K562 (cell line): ENCODE measurements around the gene DCLK2. TPM values are rescaled to one million over a fixed set of nuclear protein-coding genes. Genes with fewer than 3 reads are reported as not detected.

Source experiments
- ATAC-seq: fragments of 200-7000 bp; cut with Tn5 transposase; 3 replicates; pipeline ENCODE4 v1.9.1; 2020; ENCODE audit warnings: moderate library complexity
- BruUV-seq: library from RNA; stranded (reverse); fragments of 400-500 nt; replicated peaks from 2 replicates; lab custom pipeline; 2021; lab: Mats Ljungman, UMichigan
- CTCF ChIA-PET: fragments of 300-600 bp; formaldehyde crosslinking; extraction: SDS; loops from one replicate; lab custom pipeline; 2021; ENCODE audit warnings: low intra/inter-chr PET ratio; lab: Yijun Ruan, JAX
- POLR2A ChIA-PET: fragments of 300-600, 350-650 bp; sonication (Branson Sonifier 250); formaldehyde crosslinking; extraction: SDS; loops from one replicate; lab custom pipeline; 2021; ENCODE audit warnings: antibody characterized with exemption, inconsistent platforms; lab: Yijun Ruan, JAX
- DNase-seq, 4 experiments: peaks; one replicate each; pipeline versions ENCODE4 v3.0.0 to v3.0.0-alpha.2; 2011 to 2018; ENCODE audit warnings: low spot score in 3 of 4, mixed read lengths in 3 of 4; ENCODE audit errors: extremely low read depth in 1 of 4
- FAIRE-seq: peaks from 2 replicates; lab custom pipeline; 2011; peaks lifted over from hg19 to GRCh38; lab: Jason Lieb, UNC
- H2AFZ ChIP-seq: 2 replicates; pipeline ENCODE4 v1.6.0; 2011; ENCODE audit warnings: low read depth, low read length, control low read depth, inconsistent platforms
- H3K27ac ChIP-seq: fragments of 200-600 bp; 3 replicates; pipeline ENCODE4 v1.8.0; 2011; ENCODE audit warnings: low read depth, mild to moderate bottlenecking, control low read depth, inconsistent platforms, low read length, moderate library complexity, mixed read lengths; ENCODE audit errors: extremely low read depth
- H3K27me3 ChIP-seq, 2 experiments: fragments of 300-600 bp in 1 of 2; 2 replicates in 1 of 2; 3 replicates in 1 of 2; pipeline versions ENCODE4 v1.6.0 to v1.8.0; 2011; ENCODE audit warnings: inconsistent platforms in 2 of 2, low read length in 2 of 2, mild to moderate bottlenecking in 1 of 2, mixed read lengths in 1 of 2, moderate library complexity in 1 of 2; ENCODE audit not compliant: control insufficient read depth in 2 of 2, insufficient read depth in 2 of 2
- H3K36me3 ChIP-seq: fragments of 300-600 bp; 3 replicates; pipeline ENCODE4 v1.8.0; 2011; ENCODE audit warnings: mild to moderate bottlenecking, low read length, inconsistent platforms; ENCODE audit not compliant: control insufficient read depth, insufficient read depth
- H3K4me1 ChIP-seq, 2 experiments: fragments of 200-600 bp in 1 of 2; replicated peaks in 1 of 2; 2 replicates in 1 of 2; 3 replicates in 1 of 2; pipeline versions ENCODE4 v1.5.1 to v1.8.0; 2011; ENCODE audit warnings: inconsistent platforms in 2 of 2, low read length in 2 of 2, mild to moderate bottlenecking in 1 of 2, mixed read lengths in 1 of 2, moderate library complexity in 1 of 2; ENCODE audit not compliant: control insufficient read depth in 2 of 2, insufficient read depth in 2 of 2
- H3K4me2 ChIP-seq: 2 replicates; pipeline ENCODE4 v1.6.1; 2011; ENCODE audit warnings: low read length, control low read depth, inconsistent platforms, mixed read lengths; ENCODE audit not compliant: insufficient read depth
- H3K4me3 ChIP-seq: fragments of 200-600 bp; sonication (generic), shearing (Covaris generic); 2 replicates; pipeline ENCODE4 v1.5.1; 2016; ENCODE audit warnings: control low read depth, inconsistent platforms
- H3K79me2 ChIP-seq: fragments of 200-600 bp; 3 replicates; pipeline ENCODE4 v1.8.0; 2011; ENCODE audit warnings: low read length, inconsistent platforms; ENCODE audit not compliant: control insufficient read depth, insufficient read depth
- H3K9ac ChIP-seq, 2 experiments: 2 replicates each; pipeline versions ENCODE4 v1.6.0 to v1.6.1; 2011; ENCODE audit warnings: low read depth in 2 of 2, low read length in 2 of 2, control low read depth in 1 of 2, inconsistent platforms in 1 of 2, mild to moderate bottlenecking in 1 of 2, mixed read lengths in 1 of 2; ENCODE audit not compliant: insufficient read depth in 1 of 2
- H3K9me1 ChIP-seq: one replicate; pipeline ENCODE4 v1.6.0; 2011; ENCODE audit warnings: inconsistent platforms, mild to moderate bottlenecking, low read length, moderate library complexity; ENCODE audit not compliant: control insufficient read depth, insufficient read depth
- H3K9me3 ChIP-seq: replicated peaks from 2 replicates; pipeline ENCODE4 v1.5.1; 2011; ENCODE audit warnings: low read depth, low read length, inconsistent platforms; ENCODE audit not compliant: control insufficient read depth, insufficient read depth
- H4K20me1 ChIP-seq: replicated peaks from 2 replicates; pipeline ENCODE4 v1.6.1; 2011; ENCODE audit warnings: low read length, inconsistent platforms, mixed read lengths; ENCODE audit not compliant: control insufficient read depth, insufficient read depth
- ARID1B ChIP-seq: fragments of 450-650 bp; IDR thresholded peaks from 2 replicates; pipeline ENCODE4 v1.6.1; 2016; ENCODE audit warnings: antibody characterized with exemption, mild to moderate bottlenecking, inconsistent platforms
- COPS2 ChIP-seq: fragments of 450-650 bp; conservative IDR thresholded peaks from 2 replicates; pipeline ENCODE4 v1.6.1; 2016; ENCODE audit warnings: mild to moderate bottlenecking, moderate library complexity
- DMBX1 ChIP-seq: fragments of 250-450 bp; sonication (Bioruptor Pico); IDR thresholded peaks from 2 replicates; pipeline ENCODE4 v1.8.0; 2022; ENCODE audit warnings: inconsistent platforms, mild to moderate bottlenecking, moderate library complexity, borderline replicate concordance
- FOSL1 ChIP-seq: fragments of 200-800 bp; sonication (Bioruptor generic); conservative IDR thresholded peaks from 2 replicates; pipeline ENCODE4 v1.6.1; 2016; ENCODE audit warnings: missing genetic modification characterization, missing compliant biosample characterization
- FOXK1 ChIP-seq: sonication (generic); formaldehyde crosslinking; IDR thresholded peaks from 2 replicates; pipeline ENCODE4 v1.8.0; 2022; ENCODE audit warnings: missing genetic modification reagents, mild to moderate bottlenecking, borderline replicate concordance
- NONO ChIP-seq, 2 experiments: fragments of 200-400 bp in 1 of 2; fragments of 450-650 bp in 1 of 2; formaldehyde crosslinking in 1 of 2; IDR thresholded peaks; 2 replicates each; pipeline ENCODE4 v1.6.1; 2017; ENCODE audit warnings: low read depth in 2 of 2, mild to moderate bottlenecking in 2 of 2, moderate library complexity in 2 of 2, low read length in 1 of 2
- NUFIP1 ChIP-seq: fragments of 450-650 bp; IDR thresholded peaks from 2 replicates; pipeline ENCODE4 v1.6.1; 2018; ENCODE audit not compliant: partially characterized antibody
- PHB2 ChIP-seq: fragments of 450-650 bp; IDR thresholded peaks from 2 replicates; pipeline ENCODE4 v1.6.1; 2017; ENCODE audit warnings: low read depth
- PHF8 ChIP-seq: fragments of 200-600 bp; sonication (generic); IDR thresholded peaks from 2 replicates; pipeline ENCODE4 v1.6.1; 2012; ENCODE audit warnings: mixed run types, mild to moderate bottlenecking, inconsistent platforms, low read length, moderate library complexity, borderline replicate concordance
- POU5F1 ChIP-seq: fragments of 150-350 bp; IDR thresholded peaks from 2 replicates; pipeline ENCODE4 v1.6.1; 2014; ENCODE audit warnings: borderline replicate concordance, low read length, low read depth, mild to moderate bottlenecking; ENCODE audit not compliant: partially characterized antibody
- PTBP1 ChIP-seq: fragments of 200-400 bp; formaldehyde crosslinking; IDR thresholded peaks from 2 replicates; pipeline ENCODE4 v1.6.1; 2017; ENCODE audit warnings: low read depth, low read length
- RAD51 ChIP-seq: fragments of 450-650 bp; IDR thresholded peaks from 2 replicates; pipeline ENCODE4 v1.7.1; 2016; ENCODE audit warnings: low read depth, mild to moderate bottlenecking, borderline replicate concordance
- SIN3B ChIP-seq: fragments of 450-650 bp; IDR thresholded peaks from 2 replicates; pipeline ENCODE4 v1.6.1; 2017; ENCODE audit warnings: low read depth, mild to moderate bottlenecking, moderate library complexity
- SPI1 ChIP-seq: IDR thresholded peaks from 2 replicates; pipeline ENCODE4 v1.6.1; 2011; ENCODE audit warnings: low read depth, low read length, control low read depth, borderline replicate concordance
- SRSF1 ChIP-seq: fragments of 200-400 bp; formaldehyde crosslinking; IDR thresholded peaks from 2 replicates; pipeline ENCODE4 v1.6.1; 2017; ENCODE audit warnings: mild to moderate bottlenecking, low read depth, low read length, moderate library complexity
- ZBTB1 ChIP-seq: sonication (generic); formaldehyde crosslinking; IDR thresholded peaks from 2 replicates; pipeline ENCODE4 v1.8.1; 2023; ENCODE audit warnings: missing genetic modification reagents, low read depth, mild to moderate bottlenecking, borderline replicate concordance
- ZBTB17 ChIP-seq: fragments of 450-650 bp; formaldehyde crosslinking; IDR thresholded peaks from 2 replicates; pipeline ENCODE4 v1.4.0; 2020; ENCODE audit warnings: mild to moderate bottlenecking
- ZNF282 ChIP-seq: sonication (generic); formaldehyde crosslinking; IDR thresholded peaks from 2 replicates; pipeline ENCODE4 v1.8.1; 2023; ENCODE audit warnings: missing genetic modification reagents
- ZNF384 ChIP-seq: IDR thresholded peaks from 2 replicates; pipeline ENCODE4 v1.6.1; 2012; ENCODE audit warnings: low read depth, low read length, improper control_type of control experiment
- ZNF584 ChIP-seq: fragments of 200-800 bp; sonication (Bioruptor generic); IDR thresholded peaks from 2 replicates; pipeline ENCODE4 v1.6.1; 2016; ENCODE audit warnings: low read depth, mild to moderate bottlenecking, missing genetic modification characterization, missing compliant biosample characterization
- ZNF696 ChIP-seq: fragments of 250-450 bp; sonication (Bioruptor Pico); conservative IDR thresholded peaks from 2 replicates; pipeline ENCODE4 v1.4.0; 2020; ENCODE audit warnings: mild to moderate bottlenecking, moderate library complexity
- WGBS: fragments of 100-300 bp; shearing (Covaris generic); methylation state at CpG from one replicate; pipeline ENCODE4 v1.1.6; 2016; ENCODE audit warnings: low coverage, mixed read lengths; ENCODE audit not compliant: insufficient coverage; ENCODE audit errors: missing lambda C conversion rate; 5-methylcytosine and 5-hydroxymethylcytosine counted together
- in situ Hi-C: fragments of 300-500 bp; cut with MboI; formaldehyde crosslinking; loops from 4 replicates; pipeline ENCODE4 v1.15.0; 2018; ENCODE audit warnings: inconsistent platforms, mixed read lengths
- intact Hi-C: fragments of 100-400 bp; cut with micrococcal nuclease; formaldehyde crosslinking; loops from 2 replicates; pipeline ENCODE4 v1.14.2; 2022
- polyA plus RNA-seq, 8 experiments: library from polyadenylated mRNA; depleted of rRNA in 4 of 8; stranded (reverse) in 5 of 8; unstranded in 3 of 8; fragments of >200 nt; fragmentation: Nextera tagmentation in 2 of 8; fragmentation: Illumina TruSeq in 1 of 8; extraction: Ambion mirVana in 2 of 8; extraction: Trizol in 1 of 8; gene quantifications; 2 replicates each; pipeline versions ENCODE4 v1.2.1 to v1.2.3, GENCODE V29; 2011 to 2014; ENCODE audit warnings: inconsistent platforms in 1 of 8, missing spikeins in 1 of 8
- total RNA-seq, 7 experiments: library from RNA; depleted of rRNA in 6 of 7; stranded (reverse); fragments of >200 nt in 6 of 7; fragmentation: Illumina TruSeq in 2 of 7; extraction: Trizol in 2 of 7; gene quantifications; 2 replicates each; pipeline versions ENCODE4 v1.2.1 to v1.2.3, GENCODE V29; 2011 to 2021; ENCODE audit warnings: low replicate concordance in 1 of 7
- TF ChIP-seq, protein P1 (sequence below): fragments of 250-450 bp; sonication (Bioruptor Pico); IDR thresholded peaks from 2 replicates; pipeline ENCODE4 v1.5.0; 2022; ENCODE audit warnings: mild to moderate bottlenecking
- TF ChIP-seq, protein P2 (sequence below): sonication (generic); formaldehyde crosslinking; IDR thresholded peaks from 2 replicates; pipeline ENCODE4 v1.8.0; 2022; ENCODE audit warnings: mild to moderate bottlenecking, missing genetic modification reagents

DCLK2 gene
- total and polyA plus RNA-seq, 9 of the 15 experiments (the other 6 are each of a cell fraction or from before 2014, with no cell fraction given), result not detected

DNA sequence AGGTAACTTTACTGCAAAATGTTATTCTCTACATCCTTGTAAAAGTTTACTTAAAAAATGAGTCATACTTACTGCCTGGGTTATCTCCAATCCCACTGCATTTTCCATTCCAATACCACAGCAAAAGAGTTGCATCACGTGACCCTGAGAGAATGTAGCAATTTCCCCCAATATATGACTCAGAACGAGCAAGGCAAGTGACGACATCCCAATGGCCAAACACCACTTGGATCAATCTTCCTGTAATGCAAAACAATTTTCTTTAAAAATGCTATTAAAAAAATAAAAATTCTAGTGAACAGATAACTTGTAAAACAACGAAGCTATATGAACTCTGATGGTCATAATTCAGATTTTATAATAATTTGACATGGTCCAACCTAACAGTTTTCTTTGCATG is 224.3 kb downstream of the DCLK2 start:
- Histone ChIP-seq H3K4me2 (no peak overlapping the region), H3K27me3 (no peaks in the 10 kb centered on the region), H3K79me2 (no peaks in the 10 kb centered on the region), H3K4me1 (peaks cover 0 to 2% of the 10 kb centered on the region in 2 experiments; a peak in 1 of 5 replicates), H3K9me1 (no peaks in the 10 kb centered on the region), H3K4me3 (no peak overlapping the region), H3K9ac (no peak overlapping the region), H2AFZ (no peak overlapping the region), H3K27ac (no peak overlapping the region; the same call in 2 of the 3 replicates), H3K36me3 (peaks cover 6% of the 10 kb centered on the region; the same call in 1 of the 3 replicates), H3K9me3 (no peaks in the 10 kb centered on the region), H4K20me1 (no peaks in the 10 kb centered on the region)
- intact Hi-C loops (loop anchor here (2.0 kb wide), 1 partner anchor 16 kb away; no protein-coding TSS in a partner anchor), in situ Hi-C loops (no loop called here)
- ATAC-seq (peak; percentile 70), FAIRE-seq (peak; percentile 80), DNase-seq (peak; percentile 51 to 76 (median 59))
- WGBS, result 27% methylated on average over 4 of the region's 4 CpGs
- POLR2A ChIA-PET, result interaction anchor here (1.0 kb wide), 1 partner anchor 564 kb away, joined by 3 read pairs; no protein-coding TSS in a partner anchor
- BruUV-seq, result no TSS peak
- CTCF ChIA-PET, result no interaction called here
- 0 out of 2 replicates have a peak, but pooled peaks have one; percentile 54 for TF ChIP-seq ZNF584 (CRISPR knock-in tag)
- TF ChIP-seq ZBTB17 (CRISPR knock-in tag), result no peak
- no peak for TF ChIP-seq COPS2
- TF ChIP-seq NONO (IDR thresholded peaks at IDR 0.05; ENCODE audit: low read depth in 2 of 2, low read length in 1 of 2), result no peak
- TF ChIP-seq, protein P1, sequence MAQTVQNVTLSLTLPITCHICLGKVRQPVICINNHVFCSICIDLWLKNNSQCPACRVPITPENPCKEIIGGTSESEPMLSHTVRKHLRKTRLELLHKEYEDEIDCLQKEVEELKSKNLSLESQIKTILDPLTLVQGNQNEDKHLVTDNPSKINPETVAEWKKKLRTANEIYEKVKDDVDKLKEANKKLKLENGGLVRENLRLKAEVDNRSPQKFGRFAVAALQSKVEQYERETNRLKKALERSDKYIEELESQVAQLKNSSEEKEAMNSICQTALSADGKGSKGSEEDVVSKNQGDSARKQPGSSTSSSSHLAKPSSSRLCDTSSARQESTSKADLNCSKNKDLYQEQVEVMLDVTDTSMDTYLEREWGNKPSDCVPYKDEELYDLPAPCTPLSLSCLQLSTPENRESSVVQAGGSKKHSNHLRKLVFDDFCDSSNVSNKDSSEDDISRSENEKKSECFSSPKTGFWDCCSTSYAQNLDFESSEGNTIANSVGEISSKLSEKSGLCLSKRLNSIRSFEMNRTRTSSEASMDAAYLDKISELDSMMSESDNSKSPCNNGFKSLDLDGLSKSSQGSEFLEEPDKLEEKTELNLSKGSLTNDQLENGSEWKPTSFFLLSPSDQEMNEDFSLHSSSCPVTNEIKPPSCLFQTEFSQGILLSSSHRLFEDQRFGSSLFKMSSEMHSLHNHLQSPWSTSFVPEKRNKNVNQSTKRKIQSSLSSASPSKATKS (CRISPR knock-in tag), result no peak
- TF ChIP-seq POU5F1, result no peak
- peak; percentile 75 for TF ChIP-seq DMBX1 (CRISPR knock-in tag)
- no peak for TF ChIP-seq SIN3B
- peak; percentile 87 for TF ChIP-seq ARID1B
- no peak for TF ChIP-seq ZNF696 (CRISPR knock-in tag)
- no peak for TF ChIP-seq ZNF384
- TF ChIP-seq PTBP1, result no peak
- no peak for TF ChIP-seq ZBTB1 (CRISPR knock-in tag)
- TF ChIP-seq ZNF282 (CRISPR knock-in tag), result no peak
- TF ChIP-seq, protein P2, sequence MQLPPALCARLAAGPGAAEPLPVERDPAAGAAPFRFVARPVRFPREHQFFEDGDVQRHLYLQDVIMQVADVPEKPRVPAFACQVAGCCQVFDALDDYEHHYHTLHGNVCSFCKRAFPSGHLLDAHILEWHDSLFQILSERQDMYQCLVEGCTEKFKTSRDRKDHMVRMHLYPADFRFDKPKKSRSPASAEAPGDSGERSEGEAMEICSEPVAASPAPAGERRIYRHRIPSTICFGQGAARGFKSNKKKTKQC, result no peak
- TF ChIP-seq SPI1, result no peak
- no peak for TF ChIP-seq SRSF1
- no peak for TF ChIP-seq FOXK1 (CRISPR knock-in tag)
- TF ChIP-seq NUFIP1, result no peak
- TF ChIP-seq FOSL1 (tag), result peak; percentile 99
- TF ChIP-seq RAD51, result peak; percentile 98
- TF ChIP-seq PHF8, result no peak
- no peak for TF ChIP-seq PHB2
